K562 (cell line): ENCODE data around the gene AMIGO1. TPM values are rescaled to one million over a fixed set of nuclear protein-coding genes. Genes with fewer than 3 reads are reported as not detected.

Experiments used
- BCOR ChIP-seq: fragments of 450-650 bp; IDR thresholded peaks from 2 replicates; pipeline ENCODE4 v1.6.1; 2016
- CEBPG ChIP-seq, 3 experiments: fragments of 200-800 bp in 1 of 3; sonication (Bioruptor generic) in 1 of 3; sonication (generic) in 1 of 3; formaldehyde crosslinking in 1 of 3; IDR thresholded peaks in 2 of 3; conservative IDR thresholded peaks in 1 of 3; 2 replicates each; pipeline versions ENCODE4 v1.6.1 to v1.8.0; 2016 to 2022; ENCODE audit warnings: missing compliant biosample characterization in 2 of 3, missing genetic modification characterization in 2 of 3, mild to moderate bottlenecking in 1 of 3, missing genetic modification reagents in 1 of 3
- CREB5 ChIP-seq: fragments of 250-450 bp; sonication (Bioruptor Pico); IDR thresholded peaks from 2 replicates; pipeline ENCODE4 v1.5.0; 2020; ENCODE audit warnings: mild to moderate bottlenecking
- HLTF ChIP-seq: fragments of 450-650 bp; IDR thresholded peaks from 2 replicates; pipeline ENCODE4 v1.6.1; 2016
- MECOM ChIP-seq: fragments of 250-450 bp; sonication (Bioruptor Pico); IDR thresholded peaks from 2 replicates; pipeline ENCODE4 v1.8.0; 2022; ENCODE audit warnings: inconsistent platforms
- PTTG1 ChIP-seq: fragments of 450-650 bp; IDR thresholded peaks from 2 replicates; pipeline ENCODE4 v1.6.1; 2016; ENCODE audit warnings: low read depth, mild to moderate bottlenecking, missing genetic modification characterization, missing compliant biosample characterization
- RBM14 ChIP-seq: fragments of 200-400 bp; formaldehyde crosslinking; IDR thresholded peaks from 2 replicates; pipeline ENCODE4 v1.6.1; 2018; ENCODE audit warnings: low read depth, mild to moderate bottlenecking, low read length, moderate library complexity, borderline replicate concordance; ENCODE audit not compliant: insufficient read depth
- RBM34 ChIP-seq: fragments of 200-400 bp; formaldehyde crosslinking; IDR thresholded peaks from 2 replicates; pipeline ENCODE4 v1.6.1; 2018; ENCODE audit warnings: low read length, borderline replicate concordance; ENCODE audit not compliant: insufficient read depth
- RFX5 ChIP-seq: IDR thresholded peaks from 2 replicates; pipeline ENCODE4 v1.6.1; 2011; ENCODE audit warnings: low read depth, mild to moderate bottlenecking, improper control_type of control experiment, low read length
- SIRT6 ChIP-seq: IDR thresholded peaks from one replicate; pipeline ENCODE4 v1.6.1; 2012; ENCODE audit warnings: low read depth, mild to moderate bottlenecking, control low read depth, inconsistent platforms, low read length, moderate library complexity
- TAF15 ChIP-seq: fragments of 200-400 bp; formaldehyde crosslinking; IDR thresholded peaks from 2 replicates; pipeline ENCODE4 v1.6.1; 2017; ENCODE audit warnings: mild to moderate bottlenecking, low read depth, low read length, moderate library complexity
- ZBTB11 ChIP-seq, 3 experiments: fragments of 200-800 bp in 1 of 3; fragments of 250-450 bp in 1 of 3; fragments of 450-650 bp in 1 of 3; sonication (Bioruptor Pico) in 1 of 3; sonication (Bioruptor generic) in 1 of 3; formaldehyde crosslinking in 1 of 3; IDR thresholded peaks; 2 replicates each; pipeline versions ENCODE4 v1.6.1 to v1.8.0; 2016 to 2022; ENCODE audit warnings: mild to moderate bottlenecking in 2 of 3, missing genetic modification characterization in 2 of 3, missing compliant biosample characterization in 1 of 3, moderate library complexity in 1 of 3
- ZNF507 ChIP-seq: conservative IDR thresholded peaks from 2 replicates; pipeline ENCODE4 v1.6.1; 2017; ENCODE audit warnings: missing genetic modification characterization, missing compliant biosample characterization
- polyA plus RNA-seq, 8 experiments: library from polyadenylated mRNA; depleted of rRNA in 4 of 8; stranded (reverse) in 5 of 8; unstranded in 3 of 8; fragments of >200 nt; fragmentation: Nextera tagmentation in 2 of 8; fragmentation: Illumina TruSeq in 1 of 8; extraction: Ambion mirVana in 2 of 8; extraction: Trizol in 1 of 8; gene quantifications; 2 replicates each; pipeline versions ENCODE4 v1.2.1 to v1.2.3, GENCODE V29; 2011 to 2014; ENCODE audit warnings: inconsistent platforms in 1 of 8, missing spikeins in 1 of 8
- total RNA-seq, 7 experiments: library from RNA; depleted of rRNA in 6 of 7; stranded (reverse); fragments of >200 nt in 6 of 7; fragmentation: Illumina TruSeq in 2 of 7; extraction: Trizol in 2 of 7; gene quantifications; 2 replicates each; pipeline versions ENCODE4 v1.2.1 to v1.2.3, GENCODE V29; 2011 to 2021; ENCODE audit warnings: low replicate concordance in 1 of 7
- TF ChIP-seq, protein P1 (sequence below), 2 experiments: IDR thresholded peaks in 1 of 2; conservative IDR thresholded peaks in 1 of 2; 2 replicates each; pipeline ENCODE4 v1.6.1; 2016; ENCODE audit warnings: low read depth in 2 of 2, mild to moderate bottlenecking in 1 of 2, missing compliant biosample characterization in 1 of 2, missing genetic modification characterization in 1 of 2, moderate library complexity in 1 of 2
- TF ChIP-seq, protein P2 (sequence below): sonication (generic); formaldehyde crosslinking; IDR thresholded peaks from 2 replicates; pipeline ENCODE4 v1.4.0; 2020; ENCODE audit warnings: mild to moderate bottlenecking, missing genetic modification reagents

Gene AMIGO1
- total and polyA plus RNA-seq, 9 of the 15 experiments (the other 6 are each of a cell fraction or from before 2014, with no cell fraction given), result 0.24 to 1.0 (median 0.54) TPM

- TF ChIP-seq ZBTB11 (CRISPR knock-in tag; IDR thresholded peaks at IDR 0.05), result no peak
- no peak for TF ChIP-seq RBM34
- TF ChIP-seq MECOM (CRISPR knock-in tag), result no peak
- no peak for TF ChIP-seq TAF15
- no peak for TF ChIP-seq CREB5 (CRISPR knock-in tag)
- TF ChIP-seq SIRT6, result no peak
- TF ChIP-seq, protein P1, sequence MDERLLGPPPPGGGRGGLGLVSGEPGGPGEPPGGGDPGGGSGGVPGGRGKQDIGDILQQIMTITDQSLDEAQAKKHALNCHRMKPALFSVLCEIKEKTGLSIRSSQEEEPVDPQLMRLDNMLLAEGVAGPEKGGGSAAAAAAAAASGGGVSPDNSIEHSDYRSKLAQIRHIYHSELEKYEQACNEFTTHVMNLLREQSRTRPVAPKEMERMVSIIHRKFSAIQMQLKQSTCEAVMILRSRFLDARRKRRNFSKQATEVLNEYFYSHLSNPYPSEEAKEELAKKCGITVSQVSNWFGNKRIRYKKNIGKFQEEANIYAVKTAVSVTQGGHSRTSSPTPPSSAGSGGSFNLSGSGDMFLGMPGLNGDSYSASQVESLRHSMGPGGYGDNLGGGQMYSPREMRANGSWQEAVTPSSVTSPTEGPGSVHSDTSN (CRISPR knock-in tag; IDR thresholded peaks at IDR 0.05; ENCODE audit: low read depth), result no peak
- TF ChIP-seq, protein P1 (tag; conservative IDR thresholded peaks at IDR 0.05; ENCODE audit: low read depth), result peak; percentile 27; the same call in 1 of the 2 replicates
- TF ChIP-seq PTTG1, result no peak
- no peak for TF ChIP-seq RFX5
- TF ChIP-seq BCOR, result no peak
- TF ChIP-seq, protein P2, sequence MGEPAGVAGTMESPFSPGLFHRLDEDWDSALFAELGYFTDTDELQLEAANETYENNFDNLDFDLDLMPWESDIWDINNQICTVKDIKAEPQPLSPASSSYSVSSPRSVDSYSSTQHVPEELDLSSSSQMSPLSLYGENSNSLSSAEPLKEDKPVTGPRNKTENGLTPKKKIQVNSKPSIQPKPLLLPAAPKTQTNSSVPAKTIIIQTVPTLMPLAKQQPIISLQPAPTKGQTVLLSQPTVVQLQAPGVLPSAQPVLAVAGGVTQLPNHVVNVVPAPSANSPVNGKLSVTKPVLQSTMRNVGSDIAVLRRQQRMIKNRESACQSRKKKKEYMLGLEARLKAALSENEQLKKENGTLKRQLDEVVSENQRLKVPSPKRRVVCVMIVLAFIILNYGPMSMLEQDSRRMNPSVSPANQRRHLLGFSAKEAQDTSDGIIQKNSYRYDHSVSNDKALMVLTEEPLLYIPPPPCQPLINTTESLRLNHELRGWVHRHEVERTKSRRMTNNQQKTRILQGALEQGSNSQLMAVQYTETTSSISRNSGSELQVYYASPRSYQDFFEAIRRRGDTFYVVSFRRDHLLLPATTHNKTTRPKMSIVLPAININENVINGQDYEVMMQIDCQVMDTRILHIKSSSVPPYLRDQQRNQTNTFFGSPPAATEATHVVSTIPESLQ (CRISPR knock-in tag), result no peak
- no peak for TF ChIP-seq CEBPG (CRISPR knock-in tag; IDR thresholded peaks at IDR 0.05)
- no peak for TF ChIP-seq CEBPG (tag; conservative IDR thresholded peaks at IDR 0.05 in 1 of 2, IDR thresholded peaks at IDR 0.05 in 1 of 2)
- no peak for TF ChIP-seq HLTF
- no peak for TF ChIP-seq ZNF507 (tag)
- TF ChIP-seq RBM14, result no peak
These were observed 23.0 kb upstream of the AMIGO1 start (continued) for GRCh38 chr1:109532365-109533136.
